Erythroblast (primary cell): Measurements from ENCODE around the gene L2HGDH.

Source experiments
- GATA1 ChIP-seq: IDR thresholded peaks from 2 replicates; pipeline ENCODE4 v1.6.1; 2011; ENCODE audit warnings: low read depth, mild to moderate bottlenecking, control low read depth, low read length, moderate library complexity
- POLR2A ChIP-seq: IDR thresholded peaks from 2 replicates; pipeline ENCODE4 v1.6.1; 2011; ENCODE audit warnings: mild to moderate bottlenecking, low read length

- TF ChIP-seq POLR2A: no peak
- TF ChIP-seq GATA1: no peak
These were observed 665 bp upstream of the L2HGDH start for GRCh38 chr14:50312734-50313054.
